GM19238 (cell line): ENCODE results near the gene DPYSL4.
A peak's percentile ranks its signal among the peaks of the same experiment; 100 is the strongest.

ENCODE experiments used
- DNase-seq: peaks from one replicate; pipeline ENCODE4 v3.0.0; 2011; ENCODE audit warnings: low spot score; ENCODE audit not compliant: insufficient read length

DPYSL4 gene

GRCh38 chr10:132241086-132241485, 54.3 kb downstream of the DPYSL4 start:
- DNase-seq, result no peak

- no peak for DNase-seq
Observed at GRCh38 chr10:132241496-132241895, 54.7 kb downstream of the DPYSL4 start.

DNA sequence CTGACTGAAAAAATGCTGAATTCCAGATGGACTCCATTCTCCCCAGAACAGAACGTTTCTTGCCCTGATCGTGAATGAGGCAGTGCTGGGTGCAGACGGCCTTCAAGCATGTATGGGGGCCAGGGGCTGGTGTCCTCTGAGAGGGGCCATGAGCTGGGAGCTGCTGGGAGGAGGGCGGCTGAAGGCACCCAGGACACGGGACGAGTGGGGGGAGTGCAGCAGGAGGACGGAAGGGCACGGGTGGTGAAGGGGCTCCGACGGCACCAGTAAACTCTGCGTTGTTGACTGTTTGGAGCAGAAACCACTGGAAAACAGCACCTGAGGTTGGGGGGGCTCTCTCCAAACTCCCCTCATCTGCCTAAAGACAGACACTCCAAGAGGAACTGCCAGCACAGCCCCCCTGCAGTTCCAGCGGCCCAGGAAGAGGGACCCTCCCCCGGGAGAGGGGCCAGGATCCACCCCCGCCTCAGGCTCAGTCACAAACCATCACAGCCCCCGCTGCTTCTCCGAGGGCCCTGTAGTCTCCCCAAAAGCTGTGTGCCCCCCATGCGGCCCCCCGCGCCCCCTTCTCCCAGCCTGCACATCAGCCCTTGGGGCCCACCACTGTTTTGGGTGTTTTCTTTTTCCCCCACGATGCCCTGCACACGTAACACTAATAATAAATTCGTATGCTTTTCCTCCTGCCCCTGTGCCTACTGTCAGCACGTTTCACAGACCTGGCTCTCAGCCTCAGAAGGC, 55.5 kb downstream of the DPYSL4 start:
- no peak for DNase-seq

DNA sequence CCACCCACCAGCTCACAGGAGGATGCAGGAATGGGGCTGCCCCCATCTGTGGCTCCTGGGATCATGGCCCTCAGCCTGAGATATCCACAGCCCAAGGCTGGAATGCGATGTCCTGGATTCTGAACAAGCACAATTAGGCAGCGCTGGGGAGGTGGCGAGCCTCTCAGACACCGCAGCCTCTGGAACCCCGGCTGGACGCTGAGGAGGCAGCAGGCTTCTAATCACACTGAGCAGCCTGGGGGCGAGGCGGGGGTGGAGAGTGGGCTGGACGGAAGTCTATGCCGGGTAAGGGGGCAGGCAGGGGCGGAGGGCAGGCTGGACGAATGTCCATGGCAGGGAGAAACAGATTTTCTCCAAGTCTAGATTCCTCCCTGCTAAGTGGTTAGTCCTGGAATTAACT, 56.4 kb downstream of the DPYSL4 start:
- DNase-seq, result no peak

DNA sequence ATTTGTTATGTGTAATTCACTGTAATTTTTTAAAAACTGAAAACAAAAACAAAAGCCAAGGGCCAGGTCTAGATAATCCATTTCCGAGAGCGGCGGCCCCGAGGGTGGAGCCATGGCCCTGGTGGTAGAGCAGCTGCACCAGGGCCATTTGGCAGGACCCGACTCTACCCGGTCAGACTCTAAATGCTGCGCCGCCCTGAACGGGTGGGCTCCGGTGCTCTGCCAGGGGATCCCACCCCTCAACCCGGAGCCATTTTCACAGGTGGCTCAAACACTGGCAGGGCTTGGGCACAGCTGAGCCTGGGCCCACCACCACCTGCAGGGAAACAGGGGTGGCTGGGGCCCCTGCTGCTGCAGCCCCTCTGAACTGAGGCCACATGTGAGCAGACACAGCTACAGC, 56.9 kb downstream of the DPYSL4 start:
- DNase-seq, result no peak

- no peak for DNase-seq
Observed at GRCh38 chr10:132245056-132245455, 58.3 kb downstream of the DPYSL4 start.

DNA sequence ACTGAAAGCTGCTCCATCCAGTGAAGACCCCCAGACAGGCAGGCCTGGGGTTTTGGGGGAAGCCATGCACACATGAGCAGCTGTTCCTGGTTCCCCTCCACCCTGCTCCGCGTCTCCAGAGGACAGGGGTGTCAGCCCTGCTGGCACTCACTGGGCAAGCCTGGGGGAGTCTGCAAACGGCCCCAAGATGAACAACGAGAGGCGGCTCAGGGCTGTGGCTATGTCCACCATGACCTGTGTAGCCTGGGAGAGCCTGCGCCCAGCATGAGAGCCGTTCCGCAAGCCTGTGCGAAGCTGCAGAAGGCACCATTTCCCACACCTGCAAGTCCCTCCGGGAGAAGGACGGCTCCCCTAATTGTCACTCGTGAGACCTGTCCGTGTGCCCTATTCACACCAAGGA, 59.5 kb downstream of the DPYSL4 start:
- DNase-seq, result no peak

DNA sequence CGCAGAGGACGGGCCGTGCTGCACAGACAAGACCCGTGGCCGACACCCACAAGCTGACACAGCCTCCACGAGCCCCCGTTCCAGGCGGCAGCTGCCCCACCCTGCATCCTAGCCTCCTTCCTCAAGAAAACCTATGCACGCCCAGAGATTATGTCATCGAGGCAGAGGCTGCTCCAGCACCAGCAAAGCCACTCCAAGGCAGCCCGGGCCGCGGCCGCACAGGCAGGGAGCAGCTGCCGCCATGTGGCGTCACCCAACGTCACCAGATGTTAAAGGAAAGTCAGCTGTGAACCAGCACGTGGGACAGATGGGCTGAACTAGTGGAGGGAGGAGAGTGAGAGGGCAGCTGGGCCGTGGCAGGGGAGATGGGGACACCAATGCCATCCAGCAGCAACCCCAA, 61.2 kb downstream of the DPYSL4 start:
- DNase-seq, result no peak

GRCh38 chr10:132248455-132249225, 61.9 kb downstream of the DPYSL4 start:
- peak; percentile 58 for DNase-seq

DNA sequence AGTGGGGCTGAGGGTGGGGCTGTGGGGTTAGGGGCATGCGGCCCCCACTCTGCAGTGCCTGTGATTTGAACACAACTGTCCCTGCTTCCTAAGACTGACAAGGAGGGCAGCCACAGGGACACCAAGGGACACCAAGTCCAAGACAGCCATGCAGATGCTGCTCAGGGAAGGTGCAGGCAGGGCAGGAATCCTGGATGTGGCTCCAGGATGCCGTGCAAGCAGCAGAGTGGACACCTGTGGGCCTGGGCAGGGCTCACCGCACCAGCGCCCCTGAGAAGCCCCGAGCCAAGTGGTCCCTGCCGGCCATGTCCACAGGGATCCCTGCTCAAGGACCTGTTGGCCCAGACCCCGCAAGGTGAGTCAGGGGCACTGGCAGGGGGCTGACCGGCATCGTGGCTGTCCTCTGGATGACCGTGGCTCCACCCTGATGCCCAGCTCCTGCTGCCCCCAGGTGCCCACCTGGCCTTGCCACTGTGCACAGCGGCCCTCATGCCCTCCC, 62.5 kb downstream of the DPYSL4 start:
- no peak for DNase-seq

DNA sequence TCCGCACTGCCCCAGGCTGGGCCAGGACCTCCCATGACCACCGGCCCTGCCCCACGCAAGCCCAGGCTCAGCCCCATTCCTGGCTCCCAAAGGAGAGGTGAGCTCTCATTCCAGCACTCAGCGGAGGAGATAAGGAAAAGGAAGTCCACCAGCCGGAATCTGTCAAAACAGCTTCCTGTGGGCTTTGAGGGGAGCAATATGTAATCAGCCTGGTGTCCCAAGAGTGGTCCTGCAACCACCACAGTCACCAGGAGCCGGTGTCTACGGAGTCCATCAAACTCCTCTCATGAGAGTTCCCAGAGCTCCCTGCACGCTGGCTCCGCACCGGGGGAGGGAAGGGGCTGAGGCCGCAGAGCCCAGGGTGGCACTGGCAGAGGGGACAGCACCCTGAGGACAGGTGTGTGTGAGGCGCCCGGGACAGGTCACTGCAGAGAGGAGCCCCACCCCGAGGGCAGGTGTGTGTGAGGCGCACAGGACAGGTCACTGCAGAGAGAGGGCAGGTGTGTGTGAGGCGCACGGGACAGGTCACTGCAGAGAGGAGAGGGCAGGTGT, 63.2 kb downstream of the DPYSL4 start:
- DNase-seq, result no peak

- no peak for DNase-seq
Observed at GRCh38 chr10:132250481-132251475, 64.0 kb downstream of the DPYSL4 start.

- no peak for DNase-seq
Observed at GRCh38 chr10:132251928-132252327, 65.2 kb downstream of the DPYSL4 start.

GRCh38 chr10:132252412-132252811, 65.7 kb downstream of the DPYSL4 start:
- DNase-seq, result no peak

DNA sequence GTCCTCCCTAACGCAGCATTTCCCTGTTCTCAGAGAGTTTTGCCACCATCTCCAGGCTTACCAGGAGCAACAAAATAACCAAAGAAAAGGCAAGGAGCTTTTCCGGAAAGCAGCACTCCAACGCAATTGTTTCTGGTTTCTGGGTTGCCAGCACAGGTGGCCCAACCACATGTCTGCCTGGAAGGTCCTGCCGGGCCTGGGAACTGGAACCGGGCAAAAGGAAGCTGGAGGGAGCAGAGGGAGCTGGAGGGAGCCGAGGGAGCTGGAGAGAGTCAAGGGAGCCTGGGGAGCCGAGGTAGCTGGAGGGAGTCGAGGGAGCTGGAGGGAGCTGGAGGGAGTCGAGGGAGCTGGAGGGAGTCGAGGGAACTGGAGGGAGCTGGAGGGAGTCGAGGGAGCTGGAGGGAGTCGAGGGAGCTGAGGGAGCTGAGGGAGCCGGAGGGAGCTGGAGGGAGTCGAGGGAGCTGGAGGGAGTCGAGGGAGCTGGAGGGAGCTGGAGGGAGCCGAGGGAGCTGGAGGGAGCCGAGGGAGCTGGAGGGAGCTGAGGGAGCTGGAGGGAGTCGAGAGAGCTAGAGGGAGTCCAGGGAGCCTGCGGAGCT, 66.4 kb downstream of the DPYSL4 start:
- DNase-seq, result no peak

GRCh38 chr10:132254841-132255240, 68.1 kb downstream of the DPYSL4 start:
- no peak for DNase-seq
